HEK293 (cell line): ENCODE data around the gene HRK.

Experiments used
- CTCF ChIA-PET: fragments of 350-600 bp; formaldehyde crosslinking; extraction: SDS; loops from one replicate; lab custom pipeline; 2021; ENCODE audit warnings: antibody characterized with exemption; lab: Yijun Ruan, JAX
- POLR2A ChIA-PET: fragments of 300-600 bp; formaldehyde crosslinking; extraction: SDS; loops from one replicate; lab custom pipeline; 2020; ENCODE audit warnings: antibody characterized with exemption, inconsistent platforms; lab: Yijun Ruan, JAX
- H3K27ac ChIP-seq: fragments of 200-500 bp; sonication (Bioruptor generic); 2 replicates; pipeline ENCODE4 v1.5.1; 2014; ENCODE audit warnings: low read depth, low read length, control low read depth, inconsistent platforms; ENCODE audit errors: extremely low read depth
- H3K36me3 ChIP-seq, 2 experiments: fragments of 200-500 bp in 1 of 2; sonication (Bioruptor generic) in 1 of 2; 1 replicate in 1 of 2; 2 replicates in 1 of 2; pipeline ENCODE4 v1.5.1; 2014 to 2017; ENCODE audit warnings: inconsistent platforms in 2 of 2, low read length in 2 of 2; ENCODE audit not compliant: control insufficient read depth in 2 of 2, insufficient read depth in 1 of 2
- H3K4me1 ChIP-seq: fragments of 200-500 bp; sonication (Bioruptor generic); 2 replicates; pipeline ENCODE4 v1.5.1; 2014; ENCODE audit warnings: mild to moderate bottlenecking, low read length, inconsistent platforms; ENCODE audit not compliant: control insufficient read depth, insufficient read depth
- H3K4me3 ChIP-seq: 2 replicates; pipeline ENCODE4 v1.5.1; 2011; ENCODE audit warnings: low read depth, mild to moderate bottlenecking, control low read depth, low read length, moderate library complexity
- H3K9me3 ChIP-seq: fragments of 200-500 bp; sonication (Bioruptor generic); 2 replicates; pipeline ENCODE4 v1.5.1; 2014; ENCODE audit warnings: low read depth, low read length, inconsistent platforms; ENCODE audit not compliant: control insufficient read depth, insufficient read depth
- GLIS2 ChIP-seq: fragments of 450-650 bp; formaldehyde crosslinking; IDR thresholded peaks from 2 replicates; pipeline ENCODE4 v1.5.1; 2016; ENCODE audit warnings: missing biosample characterization, missing genetic modification characterization
- HOXC10 ChIP-seq: sonication (generic); formaldehyde crosslinking; IDR thresholded peaks from 2 replicates; pipeline ENCODE4 v1.8.1; 2023; ENCODE audit warnings: mild to moderate bottlenecking, missing genetic modification reagents
- PRDM1 ChIP-seq: fragments of 450-650 bp; formaldehyde crosslinking; IDR thresholded peaks from 2 replicates; pipeline ENCODE4; 2016; ENCODE audit warnings: missing biosample characterization, missing genetic modification characterization
- PRDM4 ChIP-seq: fragments of 450-650 bp; formaldehyde crosslinking; IDR thresholded peaks from 2 replicates; pipeline ENCODE4 v1.5.1; 2017; ENCODE audit warnings: missing biosample characterization, missing genetic modification characterization
- RBAK ChIP-seq: fragments of 450-650 bp; formaldehyde crosslinking; IDR thresholded peaks from 2 replicates; pipeline ENCODE4 v1.5.1; 2016; ENCODE audit warnings: missing biosample characterization, missing genetic modification characterization
- REST ChIP-seq: fragments of 450-650 bp; formaldehyde crosslinking; IDR thresholded peaks from 2 replicates; pipeline ENCODE4 v1.5.1; 2016; ENCODE audit warnings: missing biosample characterization, missing genetic modification characterization
- ZBTB21 ChIP-seq: fragments of 450-650 bp; formaldehyde crosslinking; IDR thresholded peaks from 2 replicates; pipeline ENCODE4 v1.5.1; 2017; ENCODE audit warnings: missing biosample characterization, missing genetic modification characterization
- ZNF138 ChIP-seq: fragments of 450-650 bp; formaldehyde crosslinking; IDR thresholded peaks from 2 replicates; pipeline ENCODE4 v1.5.1; 2016; ENCODE audit warnings: missing biosample characterization, missing genetic modification characterization, borderline replicate concordance
- ZNF146 ChIP-seq: fragments of 450-650 bp; formaldehyde crosslinking; IDR thresholded peaks from 2 replicates; pipeline ENCODE4 v1.5.1; 2016; ENCODE audit warnings: missing biosample characterization, missing genetic modification characterization
- ZNF157 ChIP-seq: fragments of 450-650 bp; formaldehyde crosslinking; IDR thresholded peaks from 2 replicates; pipeline ENCODE4 v1.5.1; 2016; ENCODE audit warnings: missing biosample characterization, missing genetic modification characterization
- ZNF202 ChIP-seq: fragments of 450-650 bp; formaldehyde crosslinking; IDR thresholded peaks from 2 replicates; pipeline ENCODE4 v1.5.1; 2016; ENCODE audit warnings: missing biosample characterization, missing genetic modification characterization, borderline replicate concordance
- ZNF214 ChIP-seq: fragments of 450-650 bp; formaldehyde crosslinking; IDR thresholded peaks from 2 replicates; pipeline ENCODE4 v1.5.1; 2017; ENCODE audit warnings: missing biosample characterization, mild to moderate bottlenecking, missing genetic modification characterization, borderline replicate concordance
- ZNF324 ChIP-seq: fragments of 450-650 bp; formaldehyde crosslinking; IDR thresholded peaks from 2 replicates; pipeline ENCODE4 v1.5.1; 2016; ENCODE audit warnings: missing biosample characterization, missing genetic modification characterization
- ZNF416 ChIP-seq: fragments of 450-650 bp; formaldehyde crosslinking; IDR thresholded peaks from 2 replicates; pipeline ENCODE4 v1.5.1; 2016; ENCODE audit warnings: missing biosample characterization, missing genetic modification characterization
- ZNF571 ChIP-seq: fragments of 450-650 bp; formaldehyde crosslinking; IDR thresholded peaks from 2 replicates; pipeline ENCODE4 v1.5.0; 2017; ENCODE audit warnings: missing biosample characterization, missing genetic modification characterization
- ZNF624 ChIP-seq: fragments of 450-650 bp; formaldehyde crosslinking; IDR thresholded peaks from 2 replicates; pipeline ENCODE4 v1.5.1; 2017; ENCODE audit warnings: missing biosample characterization, missing genetic modification characterization
- ZNF639 ChIP-seq: fragments of 450-650 bp; formaldehyde crosslinking; IDR thresholded peaks from 2 replicates; pipeline ENCODE4 v1.5.1; 2016; ENCODE audit warnings: missing biosample characterization, missing genetic modification characterization
- ZNF654 ChIP-seq: fragments of 450-650 bp; formaldehyde crosslinking; IDR thresholded peaks from 2 replicates; pipeline ENCODE4 v1.5.1; 2016; ENCODE audit warnings: low read depth, missing biosample characterization, missing genetic modification characterization
- ZNF76 ChIP-seq: fragments of 450-650 bp; formaldehyde crosslinking; IDR thresholded peaks from 2 replicates; pipeline ENCODE4; 2016; ENCODE audit warnings: low read depth, missing biosample characterization, missing genetic modification characterization, borderline replicate concordance
- ZNF768 ChIP-seq: fragments of 450-650 bp; formaldehyde crosslinking; IDR thresholded peaks from 2 replicates; pipeline ENCODE4 v1.5.1; 2018; ENCODE audit warnings: missing biosample characterization, mild to moderate bottlenecking, missing genetic modification characterization
- ZNF843 ChIP-seq: fragments of 450-650 bp; formaldehyde crosslinking; IDR thresholded peaks from 2 replicates; pipeline ENCODE4 v1.5.1; 2016; ENCODE audit warnings: missing biosample characterization, missing genetic modification characterization
- ZSCAN23 ChIP-seq: fragments of 450-650 bp; formaldehyde crosslinking; IDR thresholded peaks from 2 replicates; pipeline ENCODE4 v1.5.1; 2016; ENCODE audit warnings: missing biosample characterization, missing genetic modification characterization
- ZSCAN30 ChIP-seq: fragments of 450-650 bp; IDR thresholded peaks from 2 replicates; pipeline ENCODE4 v1.5.1; 2018; ENCODE audit warnings: missing biosample characterization, mild to moderate bottlenecking, missing genetic modification characterization, moderate library complexity
- TF ChIP-seq, protein P1 (sequence below): fragments of 450-650 bp; formaldehyde crosslinking; IDR thresholded peaks from 2 replicates; pipeline ENCODE4; 2016; ENCODE audit warnings: missing biosample characterization, missing genetic modification characterization
- TF ChIP-seq, protein P2 (sequence below): fragments of 450-650 bp; formaldehyde crosslinking; IDR thresholded peaks from 2 replicates; pipeline ENCODE4 v1.5.1; 2016; ENCODE audit warnings: missing biosample characterization, missing genetic modification characterization

HRK gene

DNA sequence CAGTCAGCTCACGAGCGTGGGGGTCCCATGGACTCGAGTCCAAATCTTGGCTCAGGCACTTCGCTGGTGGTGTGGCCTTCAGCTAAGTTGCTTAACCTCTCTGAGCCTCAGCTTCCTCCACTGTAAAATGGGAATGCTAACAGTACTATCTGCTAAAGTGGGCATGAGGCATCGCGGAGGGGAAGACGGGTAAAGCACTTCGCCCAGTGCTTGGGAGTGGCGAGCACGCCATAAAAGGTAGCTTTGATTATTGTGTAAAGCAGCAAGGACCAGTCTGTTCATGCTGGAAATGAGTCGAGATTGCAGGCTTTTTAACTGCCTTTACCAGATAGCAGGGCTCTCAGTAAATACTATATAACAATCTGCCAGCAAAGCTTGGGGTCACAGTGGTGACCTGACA lies 24.5 kb downstream of the HRK start:
- no peak overlapping the region for H3K27ac ChIP-seq
- H3K4me3 ChIP-seq, result no peak overlapping the region
- peaks cover 10% of the 10 kb centered on the region for H3K4me1 ChIP-seq
- peaks cover 0 to 3% of the 10 kb centered on the region in 2 experiments; a peak in 1 of 3 replicates for H3K36me3 ChIP-seq
- POLR2A ChIA-PET, result no interaction called here
- CTCF ChIA-PET, result interaction anchor here (0.7 to 2.0 kb wide), 2 partner anchors 28 to 153 kb away, joined by 4 to 7 read pairs; no protein-coding TSS in a partner anchor
- H3K9me3 ChIP-seq, result no peaks in the 10 kb centered on the region
- TF ChIP-seq PRDM4 (tag by site-specific recombination), result no peak
- no peak for TF ChIP-seq ZNF214 (tag by site-specific recombination)
- TF ChIP-seq, protein P1, sequence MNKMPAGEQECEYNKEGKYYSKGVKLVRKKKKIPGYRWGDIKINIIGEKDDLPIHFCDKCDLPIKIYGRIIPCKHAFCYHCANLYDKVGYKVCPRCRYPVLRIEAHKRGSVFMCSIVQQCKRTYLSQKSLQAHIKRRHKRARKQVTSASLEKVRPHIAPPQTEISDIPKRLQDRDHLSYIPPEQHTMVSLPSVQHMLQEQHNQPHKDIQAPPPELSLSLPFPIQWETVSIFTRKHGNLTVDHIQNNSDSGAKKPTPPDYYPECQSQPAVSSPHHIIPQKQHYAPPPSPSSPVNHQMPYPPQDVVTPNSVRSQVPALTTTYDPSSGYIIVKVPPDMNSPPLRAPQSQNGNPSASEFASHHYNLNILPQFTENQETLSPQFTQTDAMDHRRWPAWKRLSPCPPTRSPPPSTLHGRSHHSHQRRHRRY, result no peak
- TF ChIP-seq ZNF624 (tag by site-specific recombination), result no peak
- no peak for TF ChIP-seq ZNF571 (tag by site-specific recombination)
- TF ChIP-seq ZNF202 (tag by site-specific recombination), result no peak
- TF ChIP-seq, protein P2, sequence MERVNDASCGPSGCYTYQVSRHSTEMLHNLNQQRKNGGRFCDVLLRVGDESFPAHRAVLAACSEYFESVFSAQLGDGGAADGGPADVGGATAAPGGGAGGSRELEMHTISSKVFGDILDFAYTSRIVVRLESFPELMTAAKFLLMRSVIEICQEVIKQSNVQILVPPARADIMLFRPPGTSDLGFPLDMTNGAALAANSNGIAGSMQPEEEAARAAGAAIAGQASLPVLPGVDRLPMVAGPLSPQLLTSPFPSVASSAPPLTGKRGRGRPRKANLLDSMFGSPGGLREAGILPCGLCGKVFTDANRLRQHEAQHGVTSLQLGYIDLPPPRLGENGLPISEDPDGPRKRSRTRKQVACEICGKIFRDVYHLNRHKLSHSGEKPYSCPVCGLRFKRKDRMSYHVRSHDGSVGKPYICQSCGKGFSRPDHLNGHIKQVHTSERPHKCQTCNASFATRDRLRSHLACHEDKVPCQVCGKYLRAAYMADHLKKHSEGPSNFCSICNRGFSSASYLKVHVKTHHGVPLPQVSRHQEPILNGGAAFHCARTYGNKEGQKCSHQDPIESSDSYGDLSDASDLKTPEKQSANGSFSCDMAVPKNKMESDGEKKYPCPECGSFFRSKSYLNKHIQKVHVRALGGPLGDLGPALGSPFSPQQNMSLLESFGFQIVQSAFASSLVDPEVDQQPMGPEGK (tag by site-specific recombination), result no peak
- no peak for TF ChIP-seq HOXC10 (CRISPR knock-in tag)
- TF ChIP-seq ZSCAN23 (tag by site-specific recombination), result no peak
- no peak for TF ChIP-seq ZSCAN30 (tag by site-specific recombination)
- no peak for TF ChIP-seq ZNF639 (tag by site-specific recombination)
- no peak for TF ChIP-seq ZNF416 (tag by site-specific recombination)
- TF ChIP-seq ZNF146 (tag by site-specific recombination), result no peak
- no peak for TF ChIP-seq ZNF138
- no peak for TF ChIP-seq ZNF324
- no peak for TF ChIP-seq ZNF843 (tag by site-specific recombination)
- TF ChIP-seq, all 188 proteins: peak for 0

DNA sequence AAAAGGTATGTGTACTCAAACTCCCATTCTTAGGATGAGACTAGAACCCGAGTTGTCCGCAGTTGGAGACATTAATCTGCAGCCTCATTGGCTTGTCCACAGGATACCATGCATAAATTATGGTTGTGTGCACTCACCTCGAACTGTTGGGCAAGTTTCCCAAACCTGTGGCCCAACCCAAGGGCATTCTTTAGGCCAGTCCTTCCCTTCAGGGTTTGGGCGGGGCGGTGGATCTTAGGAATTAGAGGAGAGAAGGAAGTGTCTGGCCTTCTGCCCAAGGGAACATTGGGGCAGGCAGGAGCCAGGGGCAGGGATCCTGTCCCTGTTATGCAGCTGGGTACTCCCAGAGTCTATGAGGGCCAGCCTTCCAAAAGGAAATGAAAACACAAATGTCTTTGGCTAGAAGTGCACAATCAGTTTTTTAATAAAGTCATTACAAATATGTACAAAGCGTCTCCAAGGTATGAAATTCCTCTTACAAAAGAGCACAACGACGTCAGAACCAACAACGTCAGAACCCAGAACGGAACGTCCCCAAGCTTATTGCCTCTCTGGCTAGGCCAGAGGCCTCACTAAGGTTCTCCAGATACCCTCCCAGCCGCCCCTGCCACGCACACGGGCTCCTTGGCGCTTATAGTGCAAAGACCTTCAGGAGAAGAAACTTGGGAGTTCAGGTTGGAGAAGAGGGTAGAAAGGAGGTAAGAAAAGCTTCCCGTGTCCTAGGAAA lies 25.3 kb downstream of the HRK start:
- POLR2A ChIA-PET, result no interaction called here

More for the DNA sequence above, 25.3 kb downstream of the HRK start:
- TF ChIP-seq PRDM1 (no peak), GLIS2 (tag by site-specific recombination) (no peak), ZNF157 (tag by site-specific recombination) (no peak), REST (no peak), ZNF76 (tag by site-specific recombination) (no peak), ZNF768 (tag by site-specific recombination) (no peak), ZBTB21 (no peak), RBAK (tag by site-specific recombination) (no peak), ZNF654 (tag by site-specific recombination) (no peak)
- H3K27ac ChIP-seq, result no peak overlapping the region
- CTCF ChIA-PET, result interaction anchor here (0.7 to 2.0 kb wide), 4 partner anchors 11 to 1356 kb away, joined by 3 to 7 read pairs (median 4); no protein-coding TSS in a partner anchor
- peaks cover 0 to 3% of the 10 kb centered on the region in 2 experiments; a peak in 1 of 3 replicates for H3K36me3 ChIP-seq
- no peaks in the 10 kb centered on the region for H3K9me3 ChIP-seq
- peaks cover 4% of the 10 kb centered on the region for H3K4me1 ChIP-seq
- no peak overlapping the region for H3K4me3 ChIP-seq
